Measurements from ENCODE around the gene XPO4.

The XPO4 gene

GRCh38 chr13:20799726-20800416, 102.7 kb downstream of the XPO4 start:
- in situ Hi-C loops (cut with MboI; ENCODE audit: low sequenced_read_pairs) = no loop called here

GRCh38 chr13:20798027-20798426, 104.5 kb downstream of the XPO4 start:
- in situ Hi-C loops (cut with MboI; ENCODE audit: low sequenced_read_pairs) = no loop called here

GRCh38 chr13:20796791-20797508, 105.6 kb downstream of the XPO4 start:
- in situ Hi-C loops (cut with MboI; ENCODE audit: low sequenced_read_pairs) = no loop called here

- in situ Hi-C loops (cut with MboI; ENCODE audit: low sequenced_read_pairs) = no loop called here
Observed at GRCh38 chr13:20789665-20790064, 112.9 kb downstream of the XPO4 start.

- in situ Hi-C loops (cut with MboI; ENCODE audit: low sequenced_read_pairs) = no loop called here
Observed at GRCh38 chr13:20788312-20788711, 114.2 kb downstream of the XPO4 start.

- in situ Hi-C loops (cut with MboI; ENCODE audit: low sequenced_read_pairs) = no loop called here
Observed at GRCh38 chr13:20787180-20787579, 115.4 kb downstream of the XPO4 start.

- in situ Hi-C loops (cut with MboI; ENCODE audit: low sequenced_read_pairs) = no loop called here
Observed at GRCh38 chr13:20782116-20782708, 120.3 kb downstream of the XPO4 start.

GRCh38 chr13:20780317-20780716, 122.2 kb downstream of the XPO4 start:
- in situ Hi-C loops (cut with MboI; ENCODE audit: low sequenced_read_pairs) = no loop called here

GRCh38 chr13:20779405-20779804, 123.1 kb downstream of the XPO4 start:
- in situ Hi-C loops (cut with MboI; ENCODE audit: low sequenced_read_pairs) = no loop called here

GRCh38 chr13:20778311-20778710, 124.2 kb downstream of the XPO4 start:
- in situ Hi-C loops (cut with MboI; ENCODE audit: low sequenced_read_pairs) = no loop called here

GRCh38 chr13:20776751-20777150, 125.8 kb downstream of the XPO4 start:
- in situ Hi-C loops (cut with MboI; ENCODE audit: low sequenced_read_pairs) = no loop called here

- in situ Hi-C loops (cut with MboI; ENCODE audit: low sequenced_read_pairs) = no loop called here
Observed at GRCh38 chr13:20775961-20776360, 126.6 kb downstream of the XPO4 start.

GRCh38 chr13:20774746-20775145, 127.8 kb downstream of the XPO4 start:
- in situ Hi-C loops (cut with MboI; ENCODE audit: low sequenced_read_pairs) = no loop called here

- in situ Hi-C loops (cut with MboI; ENCODE audit: low sequenced_read_pairs) = no loop called here
Observed at GRCh38 chr13:20773194-20774080, 129.1 kb downstream of the XPO4 start, which contains the start of gene EEF1AKMT1. EEF1AKMT1 (minus strand) TSS chr13:20773961; CDS start chr13:20757598, 16,363 bp downstream.

- in situ Hi-C loops (cut with MboI; ENCODE audit: low sequenced_read_pairs) = no loop called here
Observed at GRCh38 chr13:20772401-20773131, 130.0 kb downstream of the XPO4 start.

- in situ Hi-C loops (cut with MboI; ENCODE audit: low sequenced_read_pairs) = no loop called here
Observed at GRCh38 chr13:20769834-20770233, 132.7 kb downstream of the XPO4 start.

GRCh38 chr13:20769091-20769490, 133.5 kb downstream of the XPO4 start:
- in situ Hi-C loops (cut with MboI; ENCODE audit: low sequenced_read_pairs) = no loop called here

- in situ Hi-C loops (cut with MboI; ENCODE audit: low sequenced_read_pairs) = no loop called here
Observed at GRCh38 chr13:20767309-20767943, 135.1 kb downstream of the XPO4 start.

- in situ Hi-C loops (cut with MboI; ENCODE audit: low sequenced_read_pairs) = no loop called here
Observed at GRCh38 chr13:20760872-20761271, 141.7 kb downstream of the XPO4 start.

GRCh38 chr13:20754009-20754408, 148.5 kb downstream of the XPO4 start:
- in situ Hi-C loops (cut with MboI; ENCODE audit: low sequenced_read_pairs) = no loop called here

Data from HL-60/S4 treated with retinoic acid at 250 ng/mL for 4 days and 3 days (cell line).